ENCODE measurements around the gene PDXK.

Gene PDXK

DNA sequence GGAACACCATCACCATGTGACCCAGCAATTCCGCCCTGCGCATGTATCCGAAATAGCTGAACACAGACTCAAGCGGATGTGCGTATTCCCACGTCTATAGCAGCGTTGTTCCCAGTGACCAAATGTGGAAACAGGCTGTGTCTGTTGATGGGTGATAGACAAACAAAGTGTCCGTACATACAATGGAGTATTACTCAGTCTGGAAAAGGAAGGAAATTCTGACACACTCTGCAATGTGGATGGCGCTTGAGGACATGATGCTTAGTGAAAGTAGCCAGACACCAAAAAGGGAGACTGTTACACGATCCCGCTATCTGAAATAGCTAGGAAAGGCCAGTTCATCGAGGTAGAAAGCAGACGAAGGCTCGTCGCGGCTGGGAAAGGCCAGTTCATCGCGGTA lies 25.8 kb downstream of the PDXK start:
- DNase-seq, result no peak

GRCh38 chr21:43745772-43746517 lies 27.0 kb downstream of the PDXK start:
- no peak for DNase-seq

- no peak for DNase-seq
Measured at GRCh38 chr21:43748622-43749021, 29.7 kb downstream of the PDXK start.

DNA sequence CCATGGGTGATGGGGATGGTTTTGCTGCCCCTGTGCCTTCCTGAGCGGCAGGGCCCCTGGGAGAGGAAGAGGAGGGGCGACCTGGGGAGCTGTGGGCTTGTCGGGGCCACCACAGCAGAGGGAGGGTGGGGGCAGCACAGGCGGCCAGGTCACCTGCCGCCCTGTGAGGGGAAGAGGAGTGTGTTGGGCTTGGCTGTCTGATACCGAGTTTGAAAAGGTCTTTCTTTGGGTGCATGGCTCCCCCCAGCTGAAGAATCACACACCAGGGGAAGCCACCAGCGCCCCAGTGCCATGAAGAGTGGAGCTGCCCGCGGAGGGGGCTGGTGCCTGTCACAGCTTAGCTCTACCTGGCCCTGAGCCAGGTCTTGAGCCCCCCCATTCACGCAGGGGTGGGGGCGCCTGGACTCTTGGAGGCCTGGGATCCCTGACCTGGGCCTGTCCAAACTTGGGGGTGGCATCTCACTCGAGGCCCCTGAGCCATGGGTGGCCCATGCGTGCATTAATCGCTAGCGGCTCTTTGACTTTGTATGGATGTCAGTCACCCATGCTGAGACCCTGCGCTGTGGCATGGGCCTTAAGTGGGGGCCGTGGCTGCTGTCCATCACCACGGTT lies 30.8 kb downstream of the PDXK start:
- no peak for DNase-seq

DNA sequence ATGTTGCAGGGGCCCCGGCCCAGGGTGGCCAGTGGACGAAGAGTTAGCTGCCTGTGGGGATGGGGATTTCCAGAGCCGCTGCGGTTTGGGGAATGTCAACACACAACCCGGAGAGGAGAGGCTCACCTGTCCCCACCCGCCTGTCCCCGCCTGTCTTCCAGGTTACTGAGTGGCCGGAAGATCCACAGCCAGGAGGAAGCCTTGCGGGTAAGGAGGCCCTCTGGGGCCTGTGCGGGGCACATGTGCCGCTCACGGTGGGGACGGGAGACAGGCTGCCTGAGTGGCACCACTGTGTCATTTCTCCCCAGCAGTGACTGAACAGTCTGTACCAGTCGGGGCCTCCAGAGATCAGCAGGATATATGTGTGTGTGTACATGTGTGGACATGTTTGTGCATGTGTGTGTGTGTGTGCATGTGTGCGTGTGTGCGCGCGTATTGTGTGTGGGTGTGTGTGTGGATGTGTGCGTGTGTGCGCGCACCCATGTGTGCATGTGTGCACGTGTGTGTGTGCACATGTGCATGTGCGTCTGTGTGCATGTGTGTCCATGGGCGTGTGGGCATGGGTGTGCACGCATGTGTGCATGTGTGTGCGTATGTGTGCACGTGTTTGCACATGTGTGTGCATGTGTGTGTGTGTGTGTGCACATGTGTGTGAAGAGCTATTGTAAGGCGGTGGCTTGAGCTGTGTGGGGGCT lies 31.6 kb downstream of the PDXK start:
- DNase-seq, result no peak

- DNase-seq, result no peak
Measured at GRCh38 chr21:43751955-43752591, 33.1 kb downstream of the PDXK start.

GRCh38 chr21:43752758-43753438 lies 34.0 kb downstream of the PDXK start:
- DNase-seq, result no peak

- no peak for DNase-seq
Measured at GRCh38 chr21:43753439-43753799, 34.5 kb downstream of the PDXK start.

DNA sequence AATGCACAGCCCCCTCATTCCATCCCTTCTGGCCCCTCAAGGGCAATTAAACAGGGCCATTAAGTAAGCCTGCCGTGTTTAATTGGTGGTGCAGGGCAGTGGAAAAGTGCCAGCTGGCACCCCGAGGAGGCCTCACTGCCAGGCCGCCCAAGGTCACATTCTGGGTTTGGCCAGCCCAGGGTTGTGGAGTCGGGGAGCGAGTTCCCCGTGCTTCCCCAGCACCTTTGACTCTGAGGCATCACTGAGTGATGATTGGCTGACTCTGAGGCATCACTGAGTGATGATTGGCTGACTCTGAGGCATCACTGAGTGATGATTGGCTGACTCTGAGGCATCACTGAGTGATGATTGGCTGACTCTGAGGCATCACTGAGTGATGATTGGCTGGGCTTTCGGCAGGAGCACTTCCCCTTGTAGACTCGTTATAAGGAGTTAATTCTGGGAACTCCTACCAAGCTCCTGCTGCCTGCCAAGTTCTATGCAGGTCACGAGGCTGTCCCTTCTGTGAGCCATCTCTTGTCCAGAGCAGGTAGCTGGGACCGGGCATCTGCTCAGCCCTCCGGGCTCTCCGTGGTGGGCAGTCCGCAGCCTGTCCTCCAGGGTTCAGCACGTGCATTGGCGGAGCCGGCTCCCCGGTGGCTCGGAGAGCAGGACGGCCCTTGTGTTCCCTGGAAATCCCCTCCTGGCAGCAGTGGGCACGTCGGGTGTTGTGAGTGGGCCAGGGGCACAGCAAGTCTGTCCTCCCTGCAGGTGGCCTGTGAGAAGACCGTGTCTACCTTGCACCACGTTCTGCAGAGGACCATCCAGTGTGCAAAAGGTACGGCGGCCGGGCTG lies 36.2 kb downstream of the PDXK start:
- DNase-seq, result no peak

DNA sequence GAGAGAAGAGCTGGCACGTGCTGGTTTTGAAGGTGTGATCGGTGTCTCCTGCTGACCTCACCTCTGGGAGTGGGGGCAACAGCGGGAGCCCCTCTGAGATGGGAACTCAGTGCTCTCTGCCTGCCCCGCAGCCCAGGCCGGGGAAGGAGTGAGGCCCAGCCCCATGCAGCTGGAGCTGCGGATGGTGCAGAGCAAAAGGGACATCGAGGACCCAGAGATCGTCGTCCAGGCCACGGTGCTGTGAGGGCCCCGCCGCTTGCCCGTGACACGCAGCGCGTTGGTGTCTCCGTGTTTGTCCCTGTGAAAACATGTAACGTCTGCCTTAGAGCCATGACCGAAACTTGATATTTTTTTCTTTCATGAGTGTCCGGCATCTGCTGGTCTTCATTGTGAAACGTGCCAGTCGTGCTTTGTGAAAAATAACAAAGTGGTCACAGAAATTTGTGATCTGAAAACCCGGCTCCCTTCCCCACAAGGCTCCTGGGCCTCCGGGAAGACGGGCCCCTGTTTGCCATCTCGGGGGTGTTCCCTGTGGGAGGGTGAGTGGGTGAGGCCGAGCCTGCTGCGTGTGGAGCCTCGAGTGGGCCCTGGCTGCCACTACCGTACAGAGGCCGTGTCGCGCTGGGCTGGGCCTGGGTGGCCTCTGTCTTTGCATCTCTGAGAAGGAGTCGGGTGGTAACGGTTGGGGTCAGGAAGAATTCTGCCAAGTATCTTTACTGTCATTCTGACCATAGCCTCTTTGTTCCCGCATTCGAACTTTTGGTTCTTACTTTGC lies 37.1 kb downstream of the PDXK start:
- DNase-seq, result no peak

- DNase-seq, result no peak
Measured at GRCh38 chr21:43757601-43758000, 38.7 kb downstream of the PDXK start.

- peak; percentile 16 for DNase-seq
Measured at GRCh38 chr21:43758111-43758641, 39.2 kb downstream of the PDXK start.

- no peak for DNase-seq
Measured at GRCh38 chr21:43758811-43759210, 39.9 kb downstream of the PDXK start.

DNA sequence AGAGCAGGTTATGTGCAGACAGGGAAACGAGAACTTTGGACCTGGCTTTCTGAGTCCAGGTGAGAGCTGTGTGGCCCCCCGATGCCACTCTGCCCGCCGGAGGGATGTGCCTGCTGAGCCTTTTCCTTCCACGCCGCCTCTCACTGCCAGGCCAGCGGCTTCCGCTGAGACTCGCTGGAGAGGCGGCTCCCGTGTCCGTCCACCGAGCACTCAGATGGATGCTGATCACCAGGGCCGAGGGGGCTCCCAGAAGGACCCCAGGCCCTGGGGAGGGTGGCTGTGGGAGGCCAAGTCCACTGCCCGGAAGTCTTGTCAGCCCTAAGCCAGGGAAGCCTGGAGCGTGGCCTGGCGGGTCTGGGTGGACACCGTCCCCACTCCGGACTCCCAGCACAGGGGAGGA lies 40.7 kb downstream of the PDXK start:
- no peak for DNase-seq

- no peak for DNase-seq
Measured at GRCh38 chr21:43760391-43760958, 41.5 kb downstream of the PDXK start.

- DNase-seq, result no peak
Measured at GRCh38 chr21:43761886-43762285, 43.0 kb downstream of the PDXK start.

- no peak for DNase-seq
Measured at GRCh38 chr21:43762303-43763128, 43.6 kb downstream of the PDXK start.

GRCh38 chr21:43763901-43764523 lies 45.1 kb downstream of the PDXK start:
- DNase-seq, result no peak

Data from fibroblast of skin of back (primary cell).